ENCODE measurements around the gene SAFB. TPM values are rescaled to one million over a fixed set of nuclear protein-coding genes. Genes with fewer than 3 reads are reported as not detected.

SAFB gene
- total and polyA plus RNA-seq, 2 experiments from 2014 or later = 50.2 to 75.8 TPM

- peaks cover 15% of the 10 kb centered on the region for H3K4me1 ChIP-seq (ENCODE audit: insufficient read depth)
- H3K27ac ChIP-seq = peak overlapping the region; percentile 94
- H3K36me3 ChIP-seq (replicated peaks; ENCODE audit: insufficient read depth, low read depth) = no peaks in the 10 kb centered on the region
- TF ChIP-seq EZH2 (IDR thresholded peaks at IDR 0.05; ENCODE audit: borderline replicate concordance) (no peak), CTCF (IDR thresholded peaks at IDR 0.05; ENCODE audit: poor library complexity) (no peak), EZH2phosphoT487 (IDR thresholded peaks at IDR 0.05; ENCODE audit: low read depth, severe bottlenecking, unreplicated experiment) (no peak)
- 36% methylated on average over 8 of the region's 8 CpGs for whole genome bisulfite sequencing (ENCODE audit: low lambda C conversion rate, missing lambda C conversion rate)
- peak; percentile 17 for DNase-seq (ENCODE audit: low spot score)
- H3K79me2 ChIP-seq = peaks cover 91% of the 10 kb centered on the region
- peak overlapping the region; percentile 92 for H3K4me2 ChIP-seq
- peaks cover 67% of the 10 kb centered on the region for H4K20me1 ChIP-seq (ENCODE audit: insufficient read depth, poor library complexity, severe bottlenecking)
- H3K4me3 ChIP-seq = peak overlapping the region; percentile 66
- H3K9me2 ChIP-seq (replicated peaks; ENCODE audit: insufficient read depth) = no peaks in the 10 kb centered on the region
- no peaks in the 10 kb centered on the region for H3K9me3 ChIP-seq (ENCODE audit: low read depth)
- H3K27me3 ChIP-seq = no peaks in the 10 kb centered on the region
- no peak overlapping the region for H2AFZ ChIP-seq
These were observed 1.9 kb downstream of the SAFB start for GRCh38 chr19:5624741-5625278.

- no peak overlapping the region for H3K4me3 ChIP-seq
- H3K79me2 ChIP-seq = peaks cover 91% of the 10 kb centered on the region
- no peaks in the 10 kb centered on the region for H3K36me3 ChIP-seq (replicated peaks; ENCODE audit: insufficient read depth, low read depth)
- no peaks in the 10 kb centered on the region for H3K27me3 ChIP-seq
- H2AFZ ChIP-seq = no peak overlapping the region
- peaks cover 76% of the 10 kb centered on the region for H4K20me1 ChIP-seq (ENCODE audit: insufficient read depth, poor library complexity, severe bottlenecking)
- no peaks in the 10 kb centered on the region for H3K9me2 ChIP-seq (replicated peaks; ENCODE audit: insufficient read depth)
- peaks cover 15% of the 10 kb centered on the region for H3K4me1 ChIP-seq (ENCODE audit: insufficient read depth)
- WGBS (ENCODE audit: low lambda C conversion rate, missing lambda C conversion rate) = 93% methylated on average over 12 of the region's 12 CpGs
- peak overlapping the region; percentile 92 for H3K4me2 ChIP-seq
- no peak overlapping the region for H3K27ac ChIP-seq
- no peak for DNase-seq (ENCODE audit: low spot score)
- TF ChIP-seq EZH2phosphoT487 (IDR thresholded peaks at IDR 0.05; ENCODE audit: low read depth, severe bottlenecking, unreplicated experiment) (no peak), CTCF (IDR thresholded peaks at IDR 0.05; ENCODE audit: poor library complexity) (no peak), EZH2 (IDR thresholded peaks at IDR 0.05; ENCODE audit: borderline replicate concordance) (no peak)
- no peaks in the 10 kb centered on the region for H3K9me3 ChIP-seq (ENCODE audit: low read depth)
These were observed 2.8 kb downstream of the SAFB start for GRCh38 chr19:5625641-5626040.

GRCh38 chr19:5627395-5627904 lies 4.6 kb downstream of the SAFB start:
- H4K20me1 ChIP-seq (ENCODE audit: insufficient read depth, poor library complexity, severe bottlenecking) = peaks cover 91% of the 10 kb centered on the region
- DNase-seq (ENCODE audit: low spot score) = no peak
- no peak overlapping the region for H3K4me3 ChIP-seq
- H3K36me3 ChIP-seq (replicated peaks; ENCODE audit: insufficient read depth, low read depth) = no peaks in the 10 kb centered on the region
- no peak overlapping the region for H3K27ac ChIP-seq
- TF ChIP-seq EZH2phosphoT487 (IDR thresholded peaks at IDR 0.05; ENCODE audit: low read depth, severe bottlenecking, unreplicated experiment) = no peak
- no peak for TF ChIP-seq EZH2 (IDR thresholded peaks at IDR 0.05; ENCODE audit: borderline replicate concordance)
- no peak for TF ChIP-seq CTCF (IDR thresholded peaks at IDR 0.05; ENCODE audit: poor library complexity)
- H2AFZ ChIP-seq = no peak overlapping the region
- H3K79me2 ChIP-seq = peaks cover 93% of the 10 kb centered on the region
- H3K9me3 ChIP-seq (ENCODE audit: low read depth) = no peaks in the 10 kb centered on the region
- H3K27me3 ChIP-seq = no peaks in the 10 kb centered on the region
- H3K9me2 ChIP-seq (replicated peaks; ENCODE audit: insufficient read depth) = no peaks in the 10 kb centered on the region
- 77% methylated on average over 6 of the region's 6 CpGs for WGBS (ENCODE audit: low lambda C conversion rate, missing lambda C conversion rate)
- H3K4me1 ChIP-seq (ENCODE audit: insufficient read depth) = peaks cover 25% of the 10 kb centered on the region
- no peak overlapping the region for H3K4me2 ChIP-seq
